VCaP (cell line): Measurements from ENCODE around the gene GGTLC2.
A peak's percentile ranks its signal among the peaks of the same experiment; 100 is the strongest.

Source experiments
- H3K27ac ChIP-seq: fragments of 450-650 bp; 2 replicates; pipeline ENCODE4 v1.5.1; 2017
- CTCF ChIP-seq: fragments of 450-650 bp; conservative IDR thresholded peaks from 2 replicates; pipeline ENCODE4 v1.5.1; 2017; ENCODE audit warnings: mild to moderate bottlenecking, moderate library complexity

Gene GGTLC2

GRCh38 chr22:22691716-22692701 is 47.6 kb downstream of the GGTLC2 start:
- TF ChIP-seq CTCF: 0 out of 2 replicates have a peak, but pooled peaks have one; percentile 33
- H3K27ac ChIP-seq: no peak overlapping the region

- H3K27ac ChIP-seq: peak overlapping the region; percentile 45; the same call in 1 of the 2 replicates
These were observed 48.5 kb downstream of the GGTLC2 start for GRCh38 chr22:22692707-22693530.

GRCh38 chr22:22693531-22693884 is 49.1 kb downstream of the GGTLC2 start:
- no peak for TF ChIP-seq CTCF
- peak overlapping the region; percentile 45; the same call in 1 of the 2 replicates for H3K27ac ChIP-seq

More at GRCh38 chr22:22692707-22693530, 48.5 kb downstream of the GGTLC2 start:
- peak; percentile 94 for TF ChIP-seq CTCF

GRCh38 chr22:22694106-22694505 is 49.7 kb downstream of the GGTLC2 start:
- no peak overlapping the region; the same call in 1 of the 2 replicates for H3K27ac ChIP-seq
- no peak for TF ChIP-seq CTCF

GRCh38 chr22:22696104-22696503 is 51.7 kb downstream of the GGTLC2 start:
- H3K27ac ChIP-seq: no peak overlapping the region
- no peak for TF ChIP-seq CTCF
